GM19455 (cell line): ENCODE results near the gene SPEM2.
A peak's percentile ranks its signal among the peaks of the same experiment; 100 is the strongest.

Experiments used
- ATAC-seq: cut with Tn5 transposase; IDR thresholded peaks from one replicate; pipeline ENCODE4 v1.9.1; 2021; ENCODE audit not compliant: unreplicated experiment

Gene SPEM2

DNA sequence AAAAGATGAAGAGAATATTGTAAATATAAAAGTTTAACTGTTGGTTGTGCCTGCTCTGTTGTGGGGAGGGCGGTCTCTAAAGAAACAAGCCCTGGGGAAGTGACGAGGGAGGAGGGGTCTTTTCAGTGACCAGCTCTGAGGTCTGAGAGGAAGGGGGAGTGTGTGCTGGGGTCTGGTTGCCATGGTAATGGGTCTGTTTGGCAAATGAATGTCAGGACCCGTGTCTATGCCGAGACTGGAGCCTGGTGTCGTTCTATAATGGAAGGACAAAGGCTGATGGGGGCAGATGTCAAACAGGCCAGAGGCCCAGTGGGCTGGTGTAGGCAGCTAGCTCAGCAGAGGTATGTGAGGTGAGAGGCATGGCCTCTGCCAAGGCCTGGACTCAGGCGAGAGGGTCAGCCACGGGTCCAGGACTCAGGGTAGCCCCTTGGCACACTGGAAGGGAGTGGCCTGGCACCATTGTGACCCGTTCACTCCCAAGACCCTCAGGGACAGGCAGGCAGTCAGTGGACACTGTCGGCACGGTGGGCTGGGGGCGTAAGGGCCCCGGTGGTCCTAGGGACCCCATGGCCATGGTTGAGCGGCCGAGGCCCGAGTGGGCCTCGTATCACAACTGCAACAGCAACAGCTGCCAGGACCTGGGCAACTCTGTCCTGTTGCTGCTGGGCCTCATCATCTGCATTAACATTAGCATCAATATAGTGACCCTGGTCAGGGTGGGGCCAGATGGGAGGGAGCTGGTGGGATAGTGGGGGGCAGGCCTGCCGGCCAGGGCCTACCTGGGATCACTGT is 5.4 kb upstream of the SPEM2 start, which contains the start of gene SPEM1:
Gene SPEM1 (plus strand): TSS at position 506 of the 792 bp plus-strand sequence. CDS start 61 bp downstream, at position 567.
- ATAC-seq = no peak

- ATAC-seq = no peak
Measured at GRCh38 chr17:7421186-7421585, 4.2 kb upstream of the SPEM2 start.

DNA sequence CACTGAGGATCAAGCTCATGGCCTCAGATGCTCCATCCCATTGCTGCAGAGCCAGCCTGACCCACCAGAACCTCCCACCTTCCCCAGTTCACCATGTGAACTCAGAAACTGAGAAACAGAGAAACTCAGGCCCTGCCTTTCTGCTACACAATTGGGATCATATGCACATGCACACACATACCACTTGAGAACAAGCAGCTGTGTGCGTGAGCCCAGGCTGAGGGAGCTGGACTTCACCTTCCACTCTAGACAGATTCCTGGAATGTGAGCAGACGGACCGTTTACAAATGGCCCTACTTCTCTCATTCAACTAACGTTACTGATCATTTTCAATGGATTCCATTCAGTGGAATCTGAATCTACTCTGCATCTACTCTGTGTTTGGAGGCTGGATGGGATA is 1.7 kb upstream of the SPEM2 start:
- ATAC-seq = no peak

- no peak for ATAC-seq
Measured at GRCh38 chr17:7425756-7426155, 340 bp downstream of the SPEM2 start.

DNA sequence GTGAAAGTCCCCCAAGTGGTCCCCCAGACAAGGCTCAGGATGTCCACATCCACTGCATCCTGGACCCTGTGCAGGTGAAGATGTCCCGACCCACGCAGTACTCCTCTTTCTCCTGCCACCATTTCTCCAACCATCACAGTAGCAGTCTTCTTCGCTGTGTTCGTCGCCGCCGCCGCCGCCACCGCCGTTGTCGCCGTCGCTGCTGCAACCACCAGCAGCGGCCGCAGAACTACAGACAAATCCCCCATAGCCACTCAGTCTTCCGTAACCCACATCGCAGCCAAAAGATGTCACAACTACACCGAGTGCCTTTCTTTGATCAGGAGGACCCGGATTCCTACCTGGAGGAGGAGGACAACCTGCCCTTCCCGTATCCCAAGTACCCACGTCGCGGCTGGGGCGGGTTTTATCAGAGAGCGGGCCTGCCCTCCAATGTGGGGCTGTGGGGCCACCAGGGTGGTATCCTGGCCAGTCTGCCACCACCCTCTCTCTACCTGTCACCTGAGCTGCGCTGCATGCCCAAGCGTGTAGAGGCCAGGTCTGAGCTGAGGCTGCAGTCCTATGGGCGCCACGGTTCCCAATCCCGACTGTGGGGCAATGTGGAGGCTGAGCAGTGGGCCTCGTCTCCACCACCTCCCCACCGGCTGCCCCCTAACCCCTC is 917 bp downstream of the SPEM2 start:
- ATAC-seq = no peak

GRCh38 chr17:7426896-7427489 is 1.6 kb downstream of the SPEM2 start:
- no peak for ATAC-seq

DNA sequence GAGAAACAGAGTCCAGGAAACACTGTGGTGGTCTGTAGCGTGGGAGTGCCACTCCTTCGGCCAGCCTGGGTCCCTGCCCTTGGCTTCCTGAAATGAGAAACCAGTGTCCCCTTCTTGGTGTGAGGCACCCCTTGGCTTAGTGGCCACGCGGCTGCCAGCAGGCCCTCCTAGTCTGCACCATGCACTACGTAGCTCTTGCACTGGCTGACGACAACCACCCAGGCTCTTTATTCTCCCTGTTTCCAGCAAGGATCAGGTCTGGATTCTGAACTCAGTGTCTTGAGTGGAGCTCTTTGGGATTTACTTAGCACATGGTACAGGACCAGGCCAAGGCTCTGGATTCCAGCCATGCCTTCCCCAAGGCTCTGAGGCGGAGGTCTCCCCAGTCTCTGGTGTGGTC is 2.1 kb downstream of the SPEM2 start:
- no peak for ATAC-seq

DNA sequence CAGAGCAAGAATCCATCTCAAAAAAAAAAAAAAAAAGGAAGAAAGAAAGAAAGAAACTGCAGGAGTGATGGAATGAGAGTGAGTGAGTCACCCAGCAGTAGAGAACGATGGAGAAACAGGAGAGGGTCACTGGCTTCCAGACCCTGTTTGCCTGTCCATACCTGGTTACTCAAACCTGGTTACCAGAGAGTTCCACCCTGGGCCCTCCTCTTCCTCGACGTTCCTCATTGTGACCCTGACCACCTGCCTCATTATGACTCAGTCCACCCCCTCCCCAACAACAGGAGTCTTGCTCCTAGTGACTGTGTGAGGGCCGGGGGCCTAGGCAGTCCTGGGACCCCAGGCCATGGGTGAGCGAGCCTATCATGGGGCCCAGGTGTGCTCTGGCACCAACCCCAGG is 3.1 kb downstream of the SPEM2 start, which contains the start of gene SPEM3:
Gene SPEM3 (plus strand): TSS at position 301 of the 400 bp plus-strand sequence. CDS start 46 bp downstream, at position 347.
- ATAC-seq = no peak

DNA sequence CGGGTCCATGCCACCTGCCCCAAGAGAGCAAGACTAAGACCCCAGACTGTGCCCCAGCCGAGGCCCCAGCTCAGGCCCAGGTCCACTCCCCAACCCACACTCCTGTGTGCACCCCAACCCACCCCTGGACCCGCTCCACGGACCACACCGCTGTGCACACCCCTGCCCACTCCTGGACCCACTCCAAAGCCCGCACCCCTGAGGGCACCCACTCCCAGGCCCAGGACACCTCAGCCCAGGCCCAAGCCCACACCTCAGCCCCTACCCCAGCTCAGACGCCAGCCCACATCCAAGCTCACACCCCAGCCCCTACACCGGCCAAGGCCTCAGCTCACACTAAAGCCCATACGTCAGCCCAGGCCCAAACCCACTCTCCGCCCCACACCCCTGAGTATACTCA is 4.3 kb downstream of the SPEM2 start:
- ATAC-seq = no peak

DNA sequence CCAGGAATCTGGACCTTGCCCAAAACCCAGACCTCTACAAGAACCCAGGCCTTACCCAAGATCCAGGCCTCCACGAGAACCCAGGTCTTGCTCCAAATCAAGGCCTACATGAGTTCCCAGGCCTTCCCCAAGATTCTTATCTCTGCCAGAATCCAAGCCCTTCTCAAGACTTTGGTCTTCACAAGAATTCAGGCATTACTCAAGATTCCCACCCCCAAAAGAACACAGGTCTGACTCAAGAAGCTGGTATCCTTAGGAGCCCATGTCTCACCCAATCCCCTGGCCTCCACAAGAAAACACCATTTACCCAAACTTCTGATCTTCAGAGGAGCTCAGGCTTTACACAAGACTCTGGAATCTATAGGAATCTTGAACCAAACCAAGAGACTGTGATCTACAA is 5.8 kb downstream of the SPEM2 start:
- ATAC-seq = no peak

- ATAC-seq = no peak
Measured at GRCh38 chr17:7432296-7432695, 6.9 kb downstream of the SPEM2 start.

DNA sequence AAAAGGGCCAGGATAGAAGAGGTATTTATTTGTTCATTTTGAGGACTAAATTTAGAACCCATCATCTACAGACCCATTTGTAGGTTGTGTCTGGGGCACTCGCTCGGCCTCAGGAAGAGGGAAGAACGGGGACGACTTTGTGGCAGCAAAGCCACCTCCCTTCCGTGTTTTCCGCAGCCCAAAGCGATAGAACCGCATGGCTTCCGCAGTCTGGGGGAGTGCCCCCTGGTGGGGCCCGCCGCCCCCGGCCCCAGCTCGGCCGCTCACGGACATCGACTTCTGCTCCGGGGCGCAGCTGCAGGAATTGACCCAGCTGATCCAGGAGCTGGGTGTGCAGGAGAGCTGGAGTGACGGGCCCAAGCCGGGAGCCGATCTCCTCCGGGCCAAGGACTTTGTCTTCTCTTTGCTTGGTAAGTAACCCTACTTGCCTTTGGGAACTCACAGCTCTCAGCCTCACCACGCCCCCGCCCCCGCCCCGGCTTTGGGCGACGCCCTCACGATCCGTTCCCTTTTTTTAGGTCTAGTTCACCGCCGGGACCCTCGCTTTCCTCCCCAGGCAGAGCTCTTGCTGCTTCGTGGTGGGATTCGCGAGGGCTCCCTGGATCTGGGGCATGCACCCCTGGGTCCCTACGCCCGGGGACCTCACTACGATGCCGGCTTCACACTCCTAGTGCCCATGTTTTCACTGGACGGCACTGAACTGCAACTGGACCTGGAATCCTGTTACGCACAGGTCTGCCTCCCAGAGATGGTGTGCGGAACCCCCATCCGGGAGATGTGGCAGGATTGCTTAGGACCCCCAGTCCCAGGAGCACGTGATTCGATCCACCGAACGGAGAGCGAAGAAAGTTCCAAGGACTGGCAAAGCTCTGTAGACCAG is 10.5 kb downstream of the SPEM2 start:
- ATAC-seq = peak; percentile 22

DNA sequence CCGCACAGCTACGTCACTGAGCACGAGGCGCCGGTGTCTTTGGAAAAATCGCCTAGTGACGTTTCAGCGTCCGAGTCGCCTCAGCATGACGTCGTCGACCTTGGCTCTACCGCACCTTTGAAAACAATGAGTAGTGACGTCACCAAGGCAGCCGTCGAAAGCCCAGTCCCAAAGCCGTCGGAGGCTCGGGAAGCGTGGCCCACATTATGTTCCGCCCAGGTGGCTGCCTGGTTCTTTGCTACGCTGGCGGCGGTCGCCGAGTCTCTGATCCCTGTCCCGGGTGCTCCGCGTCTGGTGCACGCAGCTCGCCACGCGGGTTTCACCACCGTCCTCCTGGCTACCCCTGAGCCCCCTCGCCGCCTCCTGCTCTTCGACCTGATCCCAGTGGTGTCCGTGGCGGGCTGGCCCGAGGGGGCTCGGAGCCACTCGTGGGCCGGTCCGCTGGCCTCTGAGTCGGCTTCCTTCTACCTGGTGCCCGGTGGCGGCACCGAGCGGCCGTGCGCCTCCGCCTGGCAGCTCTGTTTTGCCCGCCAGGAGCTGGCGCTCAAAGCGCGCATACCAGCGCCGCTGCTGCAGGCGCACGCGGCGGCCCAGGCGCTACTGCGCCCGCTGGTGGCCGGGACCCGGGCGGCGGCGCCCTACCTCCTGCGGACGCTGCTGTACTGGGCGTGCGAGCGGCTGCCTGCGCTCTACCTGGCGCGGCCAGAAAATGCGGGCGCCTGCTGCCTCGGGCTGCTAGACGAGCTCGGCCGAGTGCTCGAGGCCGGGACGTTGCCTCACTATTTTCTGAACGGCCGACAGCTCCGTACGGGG is 11.3 kb downstream of the SPEM2 start:
- ATAC-seq = peak; percentile 30

DNA sequence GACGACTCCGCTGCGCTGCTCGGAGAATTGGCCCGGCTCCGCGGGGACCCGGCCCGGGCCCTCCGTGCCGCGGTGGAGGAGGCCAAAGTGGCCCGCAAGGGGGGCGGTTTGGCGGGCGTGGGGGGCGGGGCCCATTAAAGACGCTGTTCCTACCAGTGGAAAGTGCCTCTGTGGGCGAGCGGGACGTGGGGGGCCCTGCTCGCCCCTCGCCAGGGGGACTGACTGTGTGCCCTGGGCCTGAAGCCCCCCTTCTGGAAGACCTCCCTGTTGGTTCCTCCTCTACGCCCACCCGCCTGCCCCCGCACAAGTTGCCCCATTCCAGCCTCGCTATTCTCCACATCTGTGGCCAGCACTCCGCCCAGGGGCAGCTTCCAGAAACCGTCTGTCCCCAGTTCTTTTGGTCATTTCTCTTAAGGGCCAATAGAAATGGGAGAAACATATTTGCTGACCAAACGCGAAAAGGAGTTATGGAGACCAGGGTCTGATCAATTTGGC is 12.0 kb downstream of the SPEM2 start:
- peak; percentile 1 for ATAC-seq

DNA sequence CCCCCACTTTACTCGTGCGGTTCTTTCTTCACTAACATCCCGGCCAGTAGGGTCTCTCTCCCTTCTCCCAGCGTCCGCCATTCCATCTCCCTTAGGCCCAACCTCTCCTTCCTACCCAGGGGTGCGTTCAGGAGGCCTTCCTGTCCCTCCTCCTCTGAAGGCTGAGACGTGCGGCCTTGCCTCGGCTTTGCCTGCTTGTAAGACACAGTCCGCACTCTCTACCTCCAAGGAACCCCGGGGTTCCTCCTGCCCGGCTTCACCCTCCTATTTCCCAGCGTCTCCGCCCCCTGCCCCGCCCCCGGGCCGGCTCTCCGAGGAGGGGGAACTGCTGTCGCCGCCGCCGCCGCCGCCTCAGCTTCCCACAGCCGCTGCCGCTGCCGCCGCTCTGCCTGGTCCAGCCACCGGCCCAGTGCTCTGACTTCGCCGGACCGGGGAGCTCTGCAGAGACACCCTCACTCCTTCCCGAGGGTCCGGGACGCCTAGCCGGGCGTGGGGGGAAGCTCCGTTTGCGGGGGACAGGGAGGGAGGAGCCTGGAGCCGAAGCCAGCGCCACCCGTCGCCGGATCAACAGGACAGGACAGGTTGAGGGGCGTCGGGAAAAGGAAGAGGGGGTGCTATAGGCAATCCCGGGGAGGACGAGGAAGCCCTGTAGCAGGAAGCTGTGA is 12.7 kb downstream of the SPEM2 start:
- ATAC-seq = no peak

GRCh38 chr17:7438656-7439460 is 13.4 kb downstream of the SPEM2 start:
- no peak for ATAC-seq

DNA sequence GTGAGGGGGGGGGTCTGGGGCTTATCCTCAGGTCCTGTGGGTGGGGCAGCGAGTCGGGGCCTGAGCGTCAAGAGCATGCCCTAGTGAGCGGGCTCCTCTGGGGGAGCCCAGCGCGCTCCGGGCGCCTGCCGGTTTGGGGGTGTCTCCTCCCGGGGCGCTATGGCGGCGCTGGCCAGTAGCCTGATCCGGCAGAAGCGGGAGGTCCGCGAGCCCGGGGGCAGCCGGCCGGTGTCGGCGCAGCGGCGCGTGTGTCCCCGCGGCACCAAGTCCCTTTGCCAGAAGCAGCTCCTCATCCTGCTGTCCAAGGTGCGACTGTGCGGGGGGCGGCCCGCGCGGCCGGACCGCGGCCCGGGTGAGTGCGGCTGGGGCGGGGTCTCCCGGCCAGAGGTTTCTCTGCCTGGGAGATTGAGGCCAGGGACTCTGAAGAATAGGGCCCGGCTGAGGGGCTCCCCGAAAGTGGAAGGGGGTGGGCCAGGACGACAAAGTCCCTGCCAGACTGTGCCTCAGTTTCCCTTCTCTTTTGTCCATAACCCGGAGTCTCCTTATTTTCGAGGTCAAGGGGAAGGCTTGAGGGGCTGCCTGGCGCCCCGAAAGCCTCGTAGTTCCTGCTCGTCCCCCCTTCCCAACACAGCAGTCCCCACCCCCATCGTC is 14.2 kb downstream of the SPEM2 start, which contains the start of gene FGF11:
Gene FGF11 (plus strand): TSS at position 51 of the 651 bp plus-strand sequence. CDS start 109 bp downstream, at position 160.
- ATAC-seq = no peak
